Neutrophil (primary cell): ENCODE measurements around the gene OR6S1.

Experiments used
- H3K27ac ChIP-seq: fragments of 200-600 bp; sonication (generic); 2 replicates; pipeline ENCODE4 v1.5.1; 2016; ENCODE audit warnings: mild to moderate bottlenecking, moderate library complexity
- H3K27me3 ChIP-seq: fragments of 200-600 bp; sonication (generic); 2 replicates; pipeline ENCODE4 v1.6.0; 2016; ENCODE audit warnings: mild to moderate bottlenecking
- H3K36me3 ChIP-seq: fragments of 200-600 bp; sonication (generic); 2 replicates; pipeline ENCODE4 v1.5.1; 2017
- H3K4me1 ChIP-seq, 2 experiments: fragments of 200-600 bp in 1 of 2; sonication (generic) in 1 of 2; 1 replicate in 1 of 2; 2 replicates in 1 of 2; pipeline versions ENCODE4 v1.5.1 to v1.6.1; 2013 to 2016; ENCODE audit warnings: low read depth in 1 of 2, low read length in 1 of 2, mild to moderate bottlenecking in 1 of 2, moderate library complexity in 1 of 2; ENCODE audit not compliant: control insufficient read depth in 1 of 2, insufficient read depth in 1 of 2
- H3K4me3 ChIP-seq, 2 experiments: fragments of 200-600 bp in 1 of 2; sonication (generic) in 1 of 2; 1 replicate in 1 of 2; 2 replicates in 1 of 2; pipeline ENCODE4 v1.5.1; 2013 to 2016; ENCODE audit warnings: low read depth in 1 of 2, low read length in 1 of 2, mild to moderate bottlenecking in 1 of 2, moderate library complexity in 1 of 2
- H3K9me3 ChIP-seq: fragments of 200-600 bp; sonication (generic); 2 replicates; pipeline ENCODE4 v1.5.1; 2016
- CTCF ChIP-seq: fragments of 200-600 bp; sonication (generic); IDR thresholded peaks from 2 replicates; pipeline ENCODE4 v1.5.1; 2016; ENCODE audit warnings: antibody characterized with exemption

Gene OR6S1

GRCh38 chr14:20682435-20683124, 41.1 kb upstream of the OR6S1 start:
- peak overlapping the region; percentile 75 to 83 for H3K4me3 ChIP-seq
- H3K27me3 ChIP-seq: peaks cover 41% of the 10 kb centered on the region
- no peaks in the 10 kb centered on the region for H3K36me3 ChIP-seq
- H3K27ac ChIP-seq: peak overlapping the region; percentile 70
- H3K4me1 ChIP-seq: peaks cover 48 to 51% of the 10 kb centered on the region in 2 experiments
- TF ChIP-seq CTCF: no peak
- H3K9me3 ChIP-seq: no peaks in the 10 kb centered on the region

- no peak for TF ChIP-seq CTCF
- Histone ChIP-seq H3K4me3 (peak overlapping the region; percentile 75 to 83), H3K27ac (peak overlapping the region; percentile 70), H3K27me3 (peaks cover 41% of the 10 kb centered on the region), H3K4me1 (peaks cover 48 to 51% of the 10 kb centered on the region in 2 experiments), H3K9me3 (no peaks in the 10 kb centered on the region), H3K36me3 (no peaks in the 10 kb centered on the region)
These were observed 40.6 kb upstream of the OR6S1 start for GRCh38 chr14:20682127-20682434.

- H3K9me3 ChIP-seq: no peaks in the 10 kb centered on the region
- H3K36me3 ChIP-seq: no peaks in the 10 kb centered on the region
- peaks cover 43% of the 10 kb centered on the region for H3K27me3 ChIP-seq
- TF ChIP-seq CTCF: no peak
- H3K27ac ChIP-seq: peak overlapping the region; percentile 70
- H3K4me1 ChIP-seq: peaks cover 48 to 51% of the 10 kb centered on the region in 2 experiments
- H3K4me3 ChIP-seq: peak overlapping the region; percentile 75 to 83
These were observed 40.0 kb upstream of the OR6S1 start for GRCh38 chr14:20681348-20682126.

GRCh38 chr14:20680843-20681347, 39.4 kb upstream of the OR6S1 start:
- Histone ChIP-seq H3K27ac (peak overlapping the region; percentile 70), H3K4me1 (peaks cover 48 to 51% of the 10 kb centered on the region in 2 experiments), H3K9me3 (no peaks in the 10 kb centered on the region), H3K27me3 (peaks cover 44% of the 10 kb centered on the region), H3K4me3 (peak overlapping the region in 1 of 2 experiments; percentile 75), H3K36me3 (no peaks in the 10 kb centered on the region)
- TF ChIP-seq CTCF: no peak

- no peak for TF ChIP-seq CTCF
- Histone ChIP-seq H3K9me3 (no peaks in the 10 kb centered on the region), H3K27ac (no peak overlapping the region), H3K4me3 (no peak overlapping the region), H3K27me3 (peaks cover 41% of the 10 kb centered on the region), H3K4me1 (peaks cover 48 to 50% of the 10 kb centered on the region in 2 experiments), H3K36me3 (no peaks in the 10 kb centered on the region)
These were observed 38.9 kb upstream of the OR6S1 start for GRCh38 chr14:20680363-20680762.
